HG03460 (cell line): ENCODE results near the gene OSGIN1.
"Not testable (repeated sequence)": the region's sequence is repeated elsewhere in the genome, so short reads cannot be mapped to it uniquely, and the experiment has no call there.

ENCODE experiments used
- ATAC-seq: cut with Tn5 transposase; IDR thresholded peaks from one replicate; pipeline ENCODE4 v1.9.1; 2021; ENCODE audit not compliant: unreplicated experiment

OSGIN1 gene

DNA sequence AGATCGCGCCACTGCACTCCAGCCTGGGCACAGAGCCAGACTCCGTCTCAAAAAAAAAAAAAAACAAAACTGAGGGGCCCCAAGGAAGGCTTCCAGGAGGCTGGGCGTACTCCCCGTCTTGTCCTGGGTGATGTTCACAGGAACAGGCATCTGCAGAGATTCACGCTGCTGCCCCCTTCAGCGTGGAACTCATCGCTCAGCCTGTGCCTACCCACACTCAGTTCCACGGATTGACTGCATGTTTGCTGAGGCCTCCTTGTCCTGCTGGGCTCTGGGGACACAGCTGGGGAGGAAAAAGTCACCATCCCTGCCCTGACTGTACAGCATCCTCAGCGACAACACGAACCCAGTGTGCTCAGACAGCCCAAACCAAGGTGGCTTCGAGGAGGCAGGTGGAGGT, 12.9 kb upstream of the OSGIN1 start:
- ATAC-seq: no peak

DNA sequence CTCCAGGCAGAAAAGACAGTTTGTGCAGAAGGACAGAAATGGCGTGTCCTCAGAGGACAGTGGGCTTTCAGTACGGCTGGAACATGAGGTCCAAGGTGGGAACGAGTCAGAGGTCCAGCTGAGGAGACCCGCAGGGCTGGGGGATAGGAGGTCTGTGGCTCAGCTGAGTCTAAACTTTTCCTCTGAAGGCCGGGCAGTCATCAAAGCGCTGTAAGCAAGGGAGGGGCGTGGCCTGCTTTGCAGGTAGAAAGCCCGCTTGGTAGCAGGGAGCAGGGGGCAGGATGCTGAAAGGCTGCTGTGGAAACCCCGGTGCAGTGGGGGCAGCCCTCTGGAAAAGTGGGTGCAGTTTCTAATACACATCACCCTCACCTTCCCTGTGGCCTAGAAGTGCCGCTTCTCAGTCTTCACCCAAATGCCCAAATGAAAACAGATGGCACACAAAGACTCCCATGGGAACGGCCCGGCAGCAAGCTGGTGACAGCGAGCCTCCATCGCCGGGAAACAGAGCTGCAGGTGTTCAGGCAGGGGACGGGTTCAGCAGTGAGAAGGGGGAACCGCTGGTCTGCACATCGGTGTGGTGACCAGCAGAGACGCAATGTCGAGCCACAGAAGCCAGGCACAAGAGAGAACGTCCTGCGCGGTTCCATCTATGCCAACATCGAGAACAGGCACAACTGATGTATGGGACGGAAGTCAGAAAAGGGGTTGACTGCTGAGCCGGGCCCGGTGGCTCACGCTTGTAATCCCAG, 12.2 kb upstream of the OSGIN1 start:
- ATAC-seq: no peak

DNA sequence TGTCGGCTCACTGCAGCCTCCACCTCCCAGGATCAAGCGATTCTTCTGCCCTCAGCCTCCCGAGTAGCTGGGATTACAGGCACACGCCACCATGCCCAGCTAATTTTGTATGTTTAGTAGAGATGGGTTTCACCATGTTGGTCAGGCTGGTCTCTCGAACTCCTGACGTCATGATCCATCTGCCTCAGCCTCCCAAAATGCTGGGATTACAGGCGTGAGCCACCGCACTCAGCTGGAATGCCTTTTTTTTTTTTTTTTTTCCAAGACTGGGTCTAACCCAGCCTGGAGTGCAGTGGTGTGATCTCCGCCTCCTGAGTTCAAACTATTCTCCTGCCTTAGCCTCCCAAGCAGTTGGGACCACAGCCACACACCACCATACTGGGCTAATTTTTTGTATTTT, 11.5 kb upstream of the OSGIN1 start:
- ATAC-seq: not testable (repeated sequence)

DNA sequence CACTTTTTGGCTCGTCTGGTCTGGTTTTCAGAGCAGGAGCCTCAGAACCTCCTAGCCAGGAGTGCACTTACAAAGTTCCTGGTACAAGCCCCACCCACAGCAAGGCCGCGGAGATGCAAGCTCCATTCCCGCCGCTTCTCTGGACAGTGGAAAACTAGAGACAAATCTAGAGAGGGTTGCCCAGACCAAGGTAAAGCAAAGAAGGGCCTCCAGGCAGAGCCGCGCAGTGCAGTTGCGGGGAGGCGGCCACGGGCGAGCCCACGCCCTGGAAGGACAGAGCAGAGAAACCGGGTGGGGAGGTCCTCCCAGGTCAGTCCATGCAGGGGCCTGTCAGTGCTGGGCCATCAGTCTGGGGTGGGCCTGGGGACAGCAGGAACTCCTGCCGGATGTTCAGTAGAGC, 11.0 kb upstream of the OSGIN1 start:
- ATAC-seq: no peak

DNA sequence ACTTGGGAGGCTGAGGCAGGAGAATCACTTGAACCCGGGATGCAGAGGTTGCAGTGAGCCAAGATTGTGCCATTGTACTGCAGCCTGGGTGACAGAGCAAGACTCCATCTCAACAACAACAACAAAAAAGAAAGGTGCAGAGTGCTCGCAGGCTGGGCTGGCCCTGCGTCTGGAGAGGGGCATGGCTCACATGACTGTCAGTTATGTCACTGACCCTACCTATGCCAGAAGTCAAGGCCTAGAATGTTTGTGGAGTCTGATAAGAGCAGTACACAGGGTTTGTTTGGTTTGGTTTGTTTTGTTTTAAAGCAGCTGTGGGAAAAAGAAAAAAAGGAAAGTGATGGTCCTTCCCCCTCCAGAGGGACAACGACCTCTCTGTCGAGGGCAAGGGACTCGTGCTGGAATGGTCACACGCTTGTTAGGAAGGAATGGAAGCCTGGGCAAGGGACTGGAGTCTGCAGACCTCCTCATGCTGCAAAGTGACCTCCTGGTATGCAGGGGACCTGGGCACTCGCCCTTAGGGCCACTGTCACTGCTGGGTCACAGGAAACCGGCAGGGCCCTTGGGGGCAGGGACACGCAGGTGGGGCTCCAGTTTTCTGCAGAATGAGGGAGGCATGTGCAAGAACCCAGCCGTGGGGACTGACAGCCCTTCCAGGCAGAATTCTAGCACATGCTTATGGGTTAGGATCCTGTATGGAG, 10.1 kb upstream of the OSGIN1 start:
- ATAC-seq: no peak

DNA sequence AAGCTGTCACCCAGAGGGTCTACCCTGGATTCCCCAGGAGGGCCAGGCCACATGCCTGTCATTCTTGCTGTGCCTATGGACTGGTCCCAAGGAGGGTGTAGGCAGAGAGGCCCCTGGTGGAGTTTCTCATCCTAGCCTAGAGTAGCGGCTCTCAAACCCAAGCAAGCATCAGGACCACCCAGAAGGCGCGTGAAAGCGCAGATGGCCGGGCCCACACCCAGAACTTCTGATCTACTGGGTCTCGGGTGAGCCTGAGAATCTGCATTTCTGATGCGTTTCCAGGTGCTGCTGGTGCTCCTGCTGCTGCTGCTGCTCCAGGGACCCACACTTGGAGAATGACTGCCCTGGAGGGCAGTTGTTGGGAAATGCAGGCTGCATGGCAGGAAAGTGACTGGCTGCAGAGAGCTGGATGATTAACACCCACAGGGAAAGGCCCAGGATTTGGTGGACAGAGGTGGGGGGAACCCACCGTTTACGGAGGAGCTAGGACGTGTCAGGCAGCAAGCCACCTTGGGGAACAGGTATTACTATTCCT, 9.5 kb upstream of the OSGIN1 start:
- ATAC-seq: no peak

DNA sequence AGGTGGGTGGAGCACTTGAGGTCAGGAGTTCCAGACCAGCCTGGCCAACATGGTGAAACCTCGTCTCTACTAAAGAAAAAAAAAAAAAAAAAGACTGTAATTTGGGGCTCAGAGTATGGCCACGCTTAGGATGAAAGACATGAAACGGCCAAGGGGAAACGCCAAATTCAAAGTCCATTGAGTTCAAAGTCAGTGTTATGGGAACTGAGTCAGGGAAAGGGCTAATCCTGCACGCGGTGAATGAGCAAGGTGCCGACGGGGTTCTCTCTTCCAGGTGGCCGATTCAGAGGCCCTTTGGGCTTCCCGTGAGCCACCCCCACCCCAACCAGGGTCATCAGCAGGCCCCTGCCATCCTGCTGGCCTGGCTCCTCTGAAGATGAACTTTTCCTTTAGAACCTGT, 7.5 kb upstream of the OSGIN1 start:
- no peak for ATAC-seq

DNA sequence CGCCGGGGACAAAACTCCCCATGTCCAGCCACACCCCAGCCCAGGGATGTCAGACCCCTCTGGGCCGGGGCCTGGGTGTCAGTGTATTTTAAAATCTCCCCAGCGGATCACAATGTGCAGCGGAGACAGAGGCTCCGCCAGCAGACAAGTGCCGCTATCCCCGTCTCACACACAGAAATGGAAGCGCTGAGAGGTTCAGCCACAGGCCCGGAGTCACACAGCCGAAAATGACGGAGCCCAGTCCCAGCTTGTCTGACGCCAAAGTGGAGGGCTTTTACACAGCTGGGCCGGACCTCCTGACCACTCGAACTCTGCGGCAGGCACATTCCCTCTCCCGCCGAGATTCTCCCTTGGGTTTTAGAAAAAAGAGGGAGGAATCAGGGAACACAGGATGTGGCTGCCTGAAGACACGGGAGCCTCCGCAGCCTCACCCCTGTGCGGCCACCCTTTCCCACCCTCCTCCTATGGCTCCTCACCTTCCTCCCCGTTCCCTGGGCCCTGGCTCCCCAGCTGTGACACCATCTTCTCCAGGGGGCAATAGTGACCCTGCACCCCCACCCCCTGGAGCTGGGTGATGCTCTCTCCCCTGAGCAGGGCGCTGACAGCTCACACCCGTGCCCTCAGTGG, 6.8 kb upstream of the OSGIN1 start:
- no peak for ATAC-seq

DNA sequence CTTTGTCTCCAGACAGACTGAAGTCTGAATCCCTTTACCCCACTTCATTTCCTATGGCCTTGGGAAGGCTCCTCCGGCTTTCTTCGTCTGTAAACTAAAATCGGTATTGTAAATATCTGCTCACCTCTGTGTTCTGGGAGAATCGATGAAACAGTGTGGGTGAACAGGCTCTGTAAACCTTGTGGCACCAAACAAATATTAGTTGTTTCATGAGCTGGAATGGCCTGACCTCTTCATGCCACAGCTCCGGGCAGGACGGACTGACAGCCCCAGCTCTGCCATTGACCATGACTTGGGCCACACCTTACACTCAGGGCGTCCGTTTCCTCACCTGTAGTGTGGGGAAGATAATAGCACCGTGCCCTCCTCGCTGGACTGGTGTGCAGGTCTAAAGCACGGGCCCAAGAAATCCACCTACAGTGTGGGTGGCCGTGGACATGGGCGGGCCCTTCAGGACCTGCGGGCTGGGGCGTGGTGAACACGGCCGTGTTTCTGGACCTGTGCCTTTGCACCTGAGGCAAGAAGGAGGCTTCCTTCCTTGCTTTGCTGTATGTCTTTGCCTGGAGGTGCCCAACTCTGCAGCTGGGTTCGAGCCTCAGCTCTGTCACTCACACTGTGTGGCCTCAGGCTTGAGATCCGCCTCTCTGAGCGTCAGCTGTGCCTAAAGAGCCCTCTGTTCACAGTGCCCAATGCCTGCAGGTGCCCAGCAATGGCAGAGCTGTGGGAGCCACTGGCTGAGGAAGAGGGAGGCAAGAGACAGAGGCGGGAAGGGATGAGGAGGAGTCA, 6.1 kb upstream of the OSGIN1 start:
- ATAC-seq: no peak

DNA sequence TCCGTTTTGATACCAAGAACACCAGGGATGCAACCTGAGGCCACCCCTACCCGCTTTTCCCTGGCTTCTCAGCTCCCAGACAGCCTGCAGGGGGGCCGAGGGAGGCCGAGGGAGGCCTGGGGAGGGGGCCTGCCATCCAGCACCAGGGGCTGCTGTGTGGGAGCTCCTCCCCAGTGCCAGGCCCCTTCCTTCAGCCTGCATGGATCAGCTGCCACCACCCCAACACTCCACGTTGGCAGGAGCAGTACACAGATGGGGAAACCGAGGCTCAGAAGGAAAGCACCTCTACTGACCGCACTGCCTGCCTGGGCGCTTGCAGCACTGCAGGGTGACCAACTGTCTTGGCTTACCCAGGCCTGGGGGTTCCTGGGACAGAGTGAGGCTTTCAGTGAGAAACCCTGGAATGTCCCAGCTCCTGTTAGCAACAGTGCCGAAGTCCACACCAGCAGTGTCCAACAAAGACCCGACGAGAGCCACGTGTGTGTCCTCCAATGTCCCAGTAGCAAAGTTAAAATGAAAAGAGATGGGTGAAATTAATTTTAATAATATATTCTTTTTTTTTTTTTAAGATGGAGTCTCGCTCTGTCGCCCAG, 5.3 kb upstream of the OSGIN1 start:
- no peak for ATAC-seq

DNA sequence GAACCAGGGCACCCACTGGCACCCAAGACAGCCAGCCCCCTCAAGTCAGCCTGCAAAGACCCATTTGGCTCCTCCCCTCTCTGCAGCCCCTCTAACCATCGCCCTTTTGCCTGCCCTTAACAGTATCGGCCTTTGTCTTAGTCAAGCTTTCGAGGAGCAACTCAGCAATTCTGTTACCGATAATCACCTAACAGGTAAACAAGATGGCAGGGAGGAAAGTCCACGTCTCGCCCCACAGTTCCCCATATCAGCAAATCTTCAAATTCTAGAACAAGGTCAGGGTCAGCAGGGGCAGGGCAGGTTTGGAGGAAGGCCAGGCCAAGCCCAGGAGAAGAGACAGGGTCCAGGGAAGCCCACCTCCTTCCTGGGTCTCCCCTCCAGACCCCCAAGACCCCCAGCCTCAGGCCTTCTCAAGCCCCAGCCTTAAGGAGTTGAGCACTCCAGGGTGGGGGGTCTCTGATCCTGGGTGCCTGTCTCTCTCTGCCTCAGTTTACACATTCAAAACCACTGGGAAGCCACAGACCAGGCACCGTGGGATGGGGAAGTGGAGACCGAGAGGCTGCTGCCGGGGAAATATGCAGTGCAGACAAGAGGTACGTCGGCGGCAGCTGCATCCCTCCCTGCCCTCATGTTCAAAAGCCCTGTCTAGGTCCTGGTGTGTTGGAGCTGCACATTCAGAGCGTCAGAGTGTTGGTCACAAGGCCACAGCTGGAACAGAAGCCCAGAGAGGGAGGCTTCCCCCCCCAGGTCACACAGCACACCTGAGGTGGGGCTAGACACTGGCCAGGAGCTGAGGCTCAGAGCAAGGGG, 3.9 kb upstream of the OSGIN1 start:
- no peak for ATAC-seq

DNA sequence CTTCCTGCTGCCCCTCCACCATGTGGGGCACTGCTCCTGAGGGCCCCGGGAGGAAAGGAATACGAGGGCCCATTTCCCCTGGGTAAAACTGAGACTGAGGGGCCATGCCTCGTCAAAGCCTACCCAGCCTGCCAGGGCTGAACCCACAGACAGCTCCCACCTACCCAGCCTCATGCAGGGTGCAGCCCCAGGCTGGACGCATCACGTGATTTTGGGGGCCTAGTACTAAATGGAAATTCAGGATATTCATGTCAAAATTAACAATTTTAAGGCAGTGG, 3.4 kb upstream of the OSGIN1 start:
- ATAC-seq: no peak

DNA sequence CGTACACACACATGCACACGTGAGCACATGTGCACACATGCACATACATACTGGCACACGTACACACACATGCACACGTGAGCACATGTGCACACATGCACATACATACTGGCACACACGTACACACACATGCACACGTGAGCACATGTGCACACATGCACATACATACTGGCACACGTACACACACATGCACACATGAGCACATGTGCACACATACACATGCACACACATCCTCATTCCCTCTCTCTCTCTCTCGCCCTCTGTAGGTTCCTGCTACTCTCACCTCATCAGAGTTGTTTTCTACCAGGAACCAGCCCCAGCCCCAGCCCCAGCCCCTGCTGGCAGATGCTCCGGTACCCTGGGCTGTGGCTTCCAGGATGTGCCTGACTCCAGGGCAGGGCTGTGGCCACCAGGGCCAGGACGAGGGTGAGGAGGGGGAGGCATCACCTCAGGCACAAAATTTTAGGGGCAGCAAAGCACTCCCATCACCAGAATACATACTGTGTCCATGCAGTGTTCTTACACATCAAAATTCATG, 2.1 kb upstream of the OSGIN1 start:
- not testable (repeated sequence) for ATAC-seq

DNA sequence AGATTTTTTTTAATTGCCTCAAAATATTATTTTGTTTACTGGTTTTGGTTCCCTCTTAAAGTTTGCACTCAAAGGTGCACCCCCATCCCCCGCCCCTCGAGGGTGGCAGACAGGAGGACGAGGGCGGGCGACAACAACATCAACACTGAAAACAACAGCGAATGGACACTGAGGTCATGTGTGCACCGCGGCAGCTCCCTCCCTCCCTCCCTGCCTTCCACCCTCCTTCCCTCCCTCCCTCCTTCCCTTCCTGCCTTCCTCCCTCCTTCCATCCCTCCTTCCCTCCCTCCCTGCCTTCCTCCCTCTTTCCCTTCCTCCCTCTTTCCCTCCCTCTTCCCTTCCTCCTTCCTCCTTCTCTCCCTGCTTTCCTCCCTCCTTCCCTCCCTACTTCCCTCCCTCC, 1.5 kb upstream of the OSGIN1 start:
- no peak for ATAC-seq

DNA sequence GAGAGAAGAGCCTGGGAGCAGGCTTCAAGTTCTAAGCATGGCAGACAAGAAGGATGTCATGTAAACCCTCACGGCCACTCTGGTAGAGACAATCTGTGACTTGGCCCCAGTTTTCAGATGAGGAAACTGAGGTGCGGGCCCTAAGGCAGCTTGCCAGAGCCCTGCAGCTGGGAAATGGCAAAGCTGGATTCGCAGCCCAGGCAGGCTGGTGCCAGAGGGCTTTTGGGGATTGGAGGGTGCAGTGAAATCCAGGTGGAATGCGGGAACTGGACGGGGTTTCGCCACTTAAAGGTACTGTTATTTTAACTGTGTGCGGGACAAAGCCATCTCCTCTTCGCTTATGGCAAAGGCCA, 477 bp upstream of the OSGIN1 start:
- ATAC-seq: no peak

DNA sequence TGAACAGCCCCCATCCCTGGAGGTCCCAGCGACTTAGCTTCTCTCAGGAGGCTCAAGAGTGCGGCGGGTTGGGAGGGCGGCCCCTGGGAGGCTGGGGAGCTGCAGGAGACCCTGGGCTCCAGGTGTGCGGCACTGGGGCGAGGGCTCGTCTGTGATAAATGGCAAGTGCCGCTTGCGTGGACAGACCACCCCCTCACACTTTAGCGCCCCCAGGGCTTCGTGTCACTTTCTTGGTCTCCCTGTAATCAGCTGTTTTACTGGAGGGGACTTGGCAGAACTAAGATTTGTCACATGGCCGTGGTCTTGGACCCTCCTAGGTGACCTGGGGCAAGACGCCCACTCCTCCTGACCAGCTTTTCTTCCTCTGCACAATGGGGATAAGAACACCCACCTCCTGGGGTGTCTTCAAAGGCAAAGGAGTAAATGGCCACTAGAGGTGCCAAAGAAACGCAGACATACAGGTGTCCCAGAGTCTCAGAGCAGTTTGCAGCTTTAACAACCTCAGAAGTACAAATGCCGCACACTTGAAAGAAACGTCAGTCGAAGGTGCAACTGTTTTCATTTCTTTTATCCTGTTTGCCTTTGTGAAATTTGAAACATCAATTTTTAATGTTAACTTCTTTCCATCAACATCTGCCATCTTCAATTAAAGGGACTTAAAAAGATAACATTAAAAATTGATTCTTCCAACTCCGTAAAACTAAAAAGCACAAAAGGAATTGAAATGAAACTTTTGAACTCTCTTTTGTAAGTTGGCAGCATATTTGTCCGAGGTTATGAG, 946 bp downstream of the OSGIN1 start:
- no peak for ATAC-seq

DNA sequence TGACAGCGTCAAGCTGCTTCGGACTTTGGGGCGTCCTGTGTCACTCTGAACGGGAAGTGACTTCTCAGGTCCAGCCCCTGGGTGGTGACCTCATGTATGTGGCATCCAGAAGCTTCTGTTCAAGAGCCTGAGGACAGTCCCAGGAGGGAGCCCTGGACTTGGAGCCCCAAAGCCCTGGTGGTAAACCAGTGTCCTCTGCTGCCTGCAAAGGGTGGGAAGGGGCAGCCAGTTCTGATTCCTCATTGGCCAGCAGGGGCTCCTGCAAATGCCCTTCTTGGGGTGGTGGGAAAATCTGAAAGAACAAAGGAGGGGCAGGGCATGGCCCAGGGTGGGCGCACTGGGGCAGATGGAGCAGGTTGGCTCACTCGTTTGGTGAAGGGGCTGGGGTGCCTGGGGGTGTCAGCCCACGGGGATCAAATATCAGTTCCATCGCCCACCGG, 1.6 kb downstream of the OSGIN1 start:
- ATAC-seq: no peak

DNA sequence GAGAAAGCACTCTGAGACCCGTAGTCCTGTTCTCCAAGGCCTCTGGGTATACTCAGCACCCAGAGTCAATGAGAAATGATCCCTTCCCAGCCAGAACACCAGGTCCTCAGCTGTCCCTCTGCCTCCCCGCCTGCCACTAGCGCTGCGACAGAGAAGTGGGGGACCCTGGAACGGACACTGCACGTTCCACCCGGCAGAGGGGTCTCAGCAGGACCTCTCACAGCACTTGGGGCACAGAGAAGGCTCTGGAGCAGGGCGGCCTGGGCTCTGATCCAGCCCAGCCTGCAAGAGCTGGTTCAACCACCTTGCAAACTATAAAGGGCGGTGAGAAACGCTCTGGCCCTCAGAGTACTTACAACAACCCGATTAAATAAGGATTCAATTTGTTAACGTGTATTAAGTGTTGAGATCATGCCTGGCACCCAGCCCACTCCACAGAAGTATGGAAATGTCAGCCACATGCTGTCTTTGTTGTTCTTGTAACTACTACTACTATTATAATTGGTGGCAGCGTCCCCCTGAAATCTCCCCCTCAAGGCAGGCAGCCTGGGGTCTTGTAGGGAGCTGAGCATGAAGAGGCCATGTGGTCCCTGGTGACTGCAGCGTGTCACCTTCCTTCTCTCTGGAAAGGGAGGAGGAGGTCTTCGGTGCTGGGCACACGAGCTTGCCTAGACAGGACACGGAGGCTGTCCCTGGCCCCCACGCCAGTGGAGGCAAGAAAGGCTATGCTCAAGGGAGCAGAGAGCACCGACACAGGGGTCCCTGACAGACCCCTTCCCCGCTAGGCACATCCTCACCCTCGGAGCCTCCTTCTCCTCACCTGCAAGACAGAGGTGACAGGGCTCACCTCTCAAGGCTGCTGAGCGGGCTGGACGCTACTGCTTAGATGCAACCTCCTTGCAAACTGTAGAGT, 2.4 kb downstream of the OSGIN1 start:
- no peak for ATAC-seq
